Activated CD8-positive, alpha-beta memory T cell treated with anti-CD3 and anti-CD28 coated beads, Interleukin-2, amount 10 ng/mL, durations not matched to agents 7 days and 5 days (primary cell): ENCODE results near the gene PPIL4. TPM values are rescaled to one million over a fixed set of nuclear protein-coding genes. Genes with fewer than 3 reads are reported as not detected.
A peak's percentile ranks its signal among the peaks of the same experiment; 100 is the strongest.
"Not testable (repeated sequence)": the region's sequence is repeated elsewhere in the genome, so short reads cannot be mapped to it uniquely, and the experiment has no call there.

ENCODE experiments used
- ATAC-seq: fragments of 150-1000 bp; cut with Tn5 transposase; one replicate; pipeline ENCODE4 v1.10.0; 2021; ENCODE audit warnings: moderate library complexity
- CTCF ChIA-PET: fragments of 350-600 bp; sonication (Branson Sonifier 250); formaldehyde crosslinking; loops from one replicate; lab custom pipeline; 2021; ENCODE audit warnings: antibody characterized with exemption; lab: Charles Lee
- DNase-seq: peaks from one replicate; pipeline ENCODE4 v3.0.0-alpha.2; 2020
- H3K27ac Mint-ChIP-seq: one replicate; pipeline ENCODE4 v1.8.0; 2021; ENCODE audit warnings: mild to moderate bottlenecking, mixed read lengths
- H3K27me3 Mint-ChIP-seq: one replicate; pipeline ENCODE4 v1.8.0; 2021; ENCODE audit warnings: mixed read lengths
- H3K36me3 Mint-ChIP-seq: one replicate; pipeline ENCODE4 v1.8.0; 2021; ENCODE audit warnings: mild to moderate bottlenecking, mixed read lengths
- H3K4me1 Mint-ChIP-seq: one replicate; pipeline ENCODE4 v1.8.0; 2021; ENCODE audit warnings: mixed read lengths
- H3K4me3 Mint-ChIP-seq: one replicate; pipeline ENCODE4 v1.8.0; 2021; ENCODE audit warnings: mild to moderate bottlenecking, moderate library complexity, mixed read lengths
- H3K9me3 Mint-ChIP-seq: one replicate; pipeline ENCODE4 v1.8.0; 2022; ENCODE audit warnings: low read depth, mixed read lengths
- total RNA-seq, 2 experiments: library from RNA; stranded (reverse); gene quantifications; one replicate each; pipeline ENCODE4 v1.2.3, GENCODE V29; 2021

Gene PPIL4
- total RNA-seq, 2 experiments from 2014 or later: 17.8 to 18.7 TPM

DNA sequence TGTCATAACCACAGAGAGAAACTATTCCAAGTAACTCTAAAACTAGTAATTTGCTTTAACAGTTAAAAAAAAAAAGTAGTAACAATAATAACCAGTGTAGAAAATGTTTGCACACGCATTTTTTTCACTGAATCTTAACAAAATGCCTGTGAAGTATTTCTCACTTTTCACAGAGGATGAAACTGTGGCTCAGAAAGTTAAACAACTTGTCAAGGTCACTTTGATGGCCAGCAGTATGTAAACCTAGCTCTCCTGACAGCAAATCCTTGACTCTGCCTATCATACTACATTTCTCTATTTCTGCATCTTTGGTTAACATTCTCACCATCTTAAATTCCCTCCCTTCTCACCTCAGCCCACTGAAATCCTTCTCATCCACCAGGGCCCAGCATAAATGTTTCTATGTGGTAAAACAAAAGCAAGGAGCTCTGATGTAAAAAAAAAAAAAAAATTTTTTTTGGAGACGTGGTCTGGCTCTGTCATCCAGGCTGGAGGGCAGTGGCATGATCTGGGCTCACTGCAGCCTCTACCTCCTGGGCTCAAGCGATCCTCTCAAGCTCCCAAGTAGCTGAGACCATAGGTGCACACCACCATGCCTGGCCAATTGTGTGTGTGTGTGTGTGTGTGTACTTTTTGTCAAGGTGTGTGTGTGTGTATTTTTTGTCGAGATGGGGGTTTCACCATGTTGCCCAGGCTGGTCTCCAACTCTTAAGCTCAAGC lies 34.9 kb downstream of the PPIL4 start:
- peak; percentile 24 for ATAC-seq
- Mint-ChIP-seq H3K27me3 (no peaks in the 10 kb centered on the region), H3K9me3 (no peaks in the 10 kb centered on the region), H3K4me1 (peaks cover 47% of the 10 kb centered on the region), H3K36me3 (peaks cover 46% of the 10 kb centered on the region), H3K4me3 (no peak overlapping the region), H3K27ac (no peak overlapping the region)
- CTCF ChIA-PET: interaction anchor here (0.7 to 1.5 kb wide), 3 partner anchors 15 to 37 kb away, joined by 3 to 4 read pairs (median 3); no protein-coding TSS in a partner anchor
- DNase-seq: no peak

GRCh38 chr6:149508485-149508884 lies 37.4 kb downstream of the PPIL4 start:
- ATAC-seq: peak; percentile 90
- peak overlapping the region; percentile 91 for H3K27ac Mint-ChIP-seq
- peak; percentile 61 for DNase-seq
- H3K4me3 Mint-ChIP-seq: peak overlapping the region; percentile 45
- no peaks in the 10 kb centered on the region for H3K27me3 Mint-ChIP-seq
- peaks cover 37% of the 10 kb centered on the region for H3K36me3 Mint-ChIP-seq
- no peaks in the 10 kb centered on the region for H3K9me3 Mint-ChIP-seq
- CTCF ChIA-PET: interaction anchor here (1.0 to 1.9 kb wide), 7 partner anchors 9 to 478 kb away, joined by 3 to 13 read pairs (median 4); no protein-coding TSS in a partner anchor
- H3K4me1 Mint-ChIP-seq: peaks cover 45% of the 10 kb centered on the region

- Mint-ChIP-seq H3K4me3 (no peak overlapping the region), H3K27me3 (no peaks in the 10 kb centered on the region), H3K36me3 (peaks cover 33% of the 10 kb centered on the region), H3K4me1 (peaks cover 39% of the 10 kb centered on the region), H3K9me3 (no peaks in the 10 kb centered on the region), H3K27ac (no peak overlapping the region)
- CTCF ChIA-PET: interaction anchor here (0.8 to 2.3 kb wide), 7 partner anchors 9 to 72 kb away, joined by 3 to 15 read pairs (median 3); partner anchors contain the start of gene ZC3H12D
- no peak for ATAC-seq
- DNase-seq: no peak
Observed at GRCh38 chr6:149503872-149504271, 42.0 kb downstream of the PPIL4 start.

- DNase-seq: no peak
- H3K27me3 Mint-ChIP-seq: no peaks in the 10 kb centered on the region
- H3K9me3 Mint-ChIP-seq: no peaks in the 10 kb centered on the region
- no peak overlapping the region for H3K4me3 Mint-ChIP-seq
- H3K27ac Mint-ChIP-seq: no peak overlapping the region
- ATAC-seq: no peak
- CTCF ChIA-PET: interaction anchor here (0.8 to 2.3 kb wide), 5 partner anchors 8 to 33 kb away, joined by 3 to 15 read pairs (median 3); partner anchors contain the start of gene ZC3H12D
- H3K36me3 Mint-ChIP-seq: peaks cover 30% of the 10 kb centered on the region
- H3K4me1 Mint-ChIP-seq: peaks cover 35% of the 10 kb centered on the region
Observed at GRCh38 chr6:149503276-149503675, 42.6 kb downstream of the PPIL4 start.

DNA sequence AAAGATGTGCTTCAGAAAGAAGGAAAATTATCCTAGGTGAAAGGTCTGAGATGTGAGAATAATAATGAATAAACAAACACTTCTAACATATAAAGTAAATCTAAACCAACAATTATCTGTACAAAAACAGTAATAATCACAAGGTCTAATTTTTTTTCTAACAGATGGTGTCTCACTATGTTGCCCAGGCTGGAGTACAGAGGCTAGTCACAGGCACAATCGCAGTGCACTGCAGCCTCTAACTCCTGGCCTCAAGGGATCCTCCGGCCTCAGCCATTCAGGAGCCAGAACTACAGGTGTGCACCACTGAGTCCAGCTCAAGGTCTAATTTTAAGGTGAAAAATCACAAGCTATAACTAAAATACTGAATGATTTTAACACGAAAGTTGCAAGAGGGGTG lies 44.1 kb downstream of the PPIL4 start:
- Mint-ChIP-seq H3K27me3 (no peaks in the 10 kb centered on the region), H3K9me3 (no peaks in the 10 kb centered on the region), H3K36me3 (peaks cover 27% of the 10 kb centered on the region), H3K4me3 (no peak overlapping the region), H3K27ac (peak overlapping the region; percentile 3), H3K4me1 (peaks cover 32% of the 10 kb centered on the region)
- DNase-seq (no peak), ATAC-seq (no peak)
- CTCF ChIA-PET: interaction anchor here (2.3 kb wide), 1 partner anchor 16 kb away, joined by 15 read pairs; no protein-coding TSS in a partner anchor

- Mint-ChIP-seq H3K4me3 (no peak overlapping the region), H3K4me1 (peaks cover 38% of the 10 kb centered on the region), H3K36me3 (peaks cover 25% of the 10 kb centered on the region), H3K27me3 (no peaks in the 10 kb centered on the region), H3K9me3 (no peaks in the 10 kb centered on the region), H3K27ac (no peak overlapping the region)
- no peak for DNase-seq
- no peak for ATAC-seq
- CTCF ChIA-PET: no interaction called here
Observed at GRCh38 chr6:149501201-149501600, 44.6 kb downstream of the PPIL4 start.

- H3K4me3 Mint-ChIP-seq: no peak overlapping the region
- DNase-seq (no peak), ATAC-seq (no peak)
- peaks cover 17% of the 10 kb centered on the region for H3K36me3 Mint-ChIP-seq
- no peaks in the 10 kb centered on the region for H3K9me3 Mint-ChIP-seq
- H3K27ac Mint-ChIP-seq: no peak overlapping the region
- no peaks in the 10 kb centered on the region for H3K27me3 Mint-ChIP-seq
- CTCF ChIA-PET: interaction anchor here (0.9 kb wide), 1 partner anchor 15 kb away, joined by 3 read pairs; the partner anchor contains the start of gene ZC3H12D
- H3K4me1 Mint-ChIP-seq: peaks cover 44% of the 10 kb centered on the region
Observed at GRCh38 chr6:149500096-149500495, 45.7 kb downstream of the PPIL4 start.

DNA sequence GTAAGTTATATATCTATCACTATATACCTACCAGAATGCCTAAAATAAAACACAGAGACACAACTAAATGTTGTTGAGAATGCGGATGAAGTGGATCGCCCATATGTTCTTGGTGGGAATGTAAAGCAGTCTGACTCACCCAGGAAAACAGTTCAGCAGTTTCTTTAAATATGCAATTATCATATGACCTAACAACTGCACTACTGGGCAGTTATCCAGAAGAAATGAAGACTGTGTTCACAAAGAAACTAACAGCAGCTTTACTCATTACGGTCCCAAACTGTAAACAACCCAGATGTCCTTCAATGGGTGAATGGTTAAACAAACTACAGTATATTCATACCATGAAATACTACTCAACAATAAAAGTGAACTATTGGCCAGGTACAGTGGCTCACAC lies 46.8 kb downstream of the PPIL4 start:
- ATAC-seq: no peak
- Mint-ChIP-seq H3K4me1 (peaks cover 50% of the 10 kb centered on the region), H3K27me3 (no peaks in the 10 kb centered on the region)

GRCh38 chr6:149497365-149497764 lies 48.5 kb downstream of the PPIL4 start:
- DNase-seq (no peak), ATAC-seq (no peak)
- Mint-ChIP-seq H3K27me3 (no peaks in the 10 kb centered on the region), H3K36me3 (peaks cover 17% of the 10 kb centered on the region), H3K9me3 (no peaks in the 10 kb centered on the region), H3K4me3 (no peak overlapping the region), H3K27ac (peak overlapping the region; percentile 88), H3K4me1 (peaks cover 62% of the 10 kb centered on the region)
- CTCF ChIA-PET: interaction anchor here (1.6 to 2.9 kb wide), 2 partner anchors 8 to 20 kb away, joined by 4 to 17 read pairs; no protein-coding TSS in a partner anchor

More for the DNA sequence above, 46.8 kb downstream of the PPIL4 start:
- DNase-seq: no peak
- CTCF ChIA-PET: interaction anchor here (0.6 kb wide), 1 partner anchor 14 kb away, joined by 3 read pairs; the partner anchor contains the start of gene ZC3H12D
- Mint-ChIP-seq H3K4me3 (no peak overlapping the region), H3K27ac (no peak overlapping the region), H3K9me3 (no peaks in the 10 kb centered on the region), H3K36me3 (peaks cover 17% of the 10 kb centered on the region)

GRCh38 chr6:149496597-149496996 lies 49.2 kb downstream of the PPIL4 start:
- not testable (repeated sequence) for H3K27me3 Mint-ChIP-seq, ATAC-seq, H3K9me3 Mint-ChIP-seq
- Mint-ChIP-seq H3K4me3 (peak overlapping the region; percentile 22), H3K36me3 (peaks cover 17% of the 10 kb centered on the region), H3K27ac (peak overlapping the region; percentile 88), H3K4me1 (peaks cover 67% of the 10 kb centered on the region)
- CTCF ChIA-PET: interaction anchor here (1.4 to 4.3 kb wide), 5 partner anchors 9 to 430 kb away, joined by 3 to 23 read pairs (median 9); partner anchors contain the start of gene ZC3H12D
- DNase-seq: peak; percentile 41

DNA sequence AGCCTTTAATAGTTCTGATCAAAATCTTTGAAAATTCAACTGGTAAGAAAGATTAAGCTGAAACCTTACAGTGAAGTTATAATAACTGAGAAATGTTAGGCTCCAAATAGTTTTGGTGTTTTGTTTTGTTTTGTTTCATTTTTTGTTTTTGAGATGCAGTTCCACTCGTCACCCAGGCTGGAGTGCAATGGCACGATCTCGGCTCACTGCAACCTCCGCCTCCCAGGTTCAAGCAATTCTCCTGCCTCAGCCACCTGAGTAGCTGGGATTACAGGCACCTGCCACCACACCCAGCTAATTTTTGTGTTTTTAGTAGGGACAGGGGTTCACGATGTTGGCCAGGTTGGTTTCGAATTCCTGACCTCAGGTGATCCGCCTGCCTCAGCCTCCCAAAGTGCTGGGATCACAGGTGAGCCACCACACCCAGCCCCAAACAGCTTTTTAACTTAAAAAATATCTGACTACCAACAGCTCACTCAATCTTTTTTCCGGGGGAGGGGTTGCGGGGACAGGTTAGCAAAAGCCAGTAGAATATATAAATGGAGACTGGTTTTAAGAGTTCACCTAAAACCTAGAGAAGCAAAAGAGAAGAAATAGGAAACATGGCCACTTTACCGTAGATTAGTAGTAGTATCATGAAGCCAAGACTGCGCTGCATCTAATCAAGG lies 50.4 kb downstream of the PPIL4 start:
- ATAC-seq (peak; percentile 48), DNase-seq (peak; percentile 51)
- Mint-ChIP-seq H3K4me1 (peaks cover 64% of the 10 kb centered on the region), H3K27ac (peak overlapping the region; percentile 88), H3K4me3 (peak overlapping the region; percentile 64), H3K36me3 (peaks cover 15% of the 10 kb centered on the region)
- H3K9me3 Mint-ChIP-seq, H3K27me3 Mint-ChIP-seq: not testable (repeated sequence)
- CTCF ChIA-PET: interaction anchor here (0.8 to 4.3 kb wide), 10 partner anchors 8 to 467 kb away, joined by 3 to 23 read pairs (median 4); partner anchors contain the start of gene ZC3H12D

GRCh38 chr6:149494810-149495209 lies 51.0 kb downstream of the PPIL4 start:
- not testable (repeated sequence) for H3K9me3 Mint-ChIP-seq, H3K27me3 Mint-ChIP-seq, H3K36me3 Mint-ChIP-seq
- Mint-ChIP-seq H3K4me3 (peak overlapping the region; percentile 64), H3K27ac (peak overlapping the region; percentile 88), H3K4me1 (peaks cover 62% of the 10 kb centered on the region)
- CTCF ChIA-PET: interaction anchor here (0.7 to 4.3 kb wide), 10 partner anchors 9 to 466 kb away, joined by 3 to 23 read pairs (median 4); partner anchors contain the start of gene ZC3H12D
- DNase-seq: peak; percentile 78
- ATAC-seq: peak; percentile 89

DNA sequence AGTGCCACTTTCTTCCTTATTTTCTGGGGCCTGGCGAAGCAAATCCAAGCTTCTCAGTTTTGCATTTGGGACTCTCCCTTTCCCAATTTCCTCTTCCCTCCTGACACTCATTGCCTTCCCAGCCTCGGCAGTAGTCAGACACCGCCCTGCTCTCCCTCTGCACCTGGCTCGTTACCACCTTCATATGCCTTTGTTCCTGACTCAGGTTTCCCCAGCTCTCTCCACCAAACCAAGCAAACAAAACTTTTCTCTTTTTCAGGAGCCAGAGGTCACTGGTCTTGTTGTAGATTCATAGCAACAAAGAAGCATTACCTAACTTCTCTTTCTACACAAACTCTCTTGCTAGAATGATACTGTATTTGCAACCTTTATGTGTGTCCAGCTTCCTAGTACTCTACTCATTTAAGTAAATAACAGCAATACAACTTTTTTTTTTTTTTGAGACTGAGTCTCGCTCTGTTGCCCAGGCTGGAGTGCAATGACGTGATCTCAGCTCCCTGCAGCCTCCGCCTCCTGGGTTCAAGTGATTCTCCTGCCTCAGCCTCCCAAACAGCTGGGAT lies 52.0 kb downstream of the PPIL4 start:
- ATAC-seq (no peak), DNase-seq (no peak)
- peaks cover 5% of the 10 kb centered on the region for H3K36me3 Mint-ChIP-seq
- H3K4me1 Mint-ChIP-seq: peaks cover 61% of the 10 kb centered on the region
- H3K9me3 Mint-ChIP-seq: no peaks in the 10 kb centered on the region
- no peak overlapping the region for H3K27ac Mint-ChIP-seq
- CTCF ChIA-PET: interaction anchor here (0.8 to 4.3 kb wide), 4 partner anchors 9 to 441 kb away, joined by 3 to 23 read pairs (median 4); partner anchors contain the start of gene ZC3H12D
- no peaks in the 10 kb centered on the region for H3K27me3 Mint-ChIP-seq
- no peak overlapping the region for H3K4me3 Mint-ChIP-seq
